Measurements from ENCODE around the gene LOXL3.
A peak's percentile ranks its signal among the peaks of the same experiment; 100 is the strongest.

Gene LOXL3

GRCh38 chr2:74559912-74560311 is 6.2 kb upstream of the LOXL3 start:
- H3K4me3 ChIP-seq (ENCODE audit: low read depth in 1 of 2, low read length in 1 of 2), result no peak overlapping the region
- H3K27ac ChIP-seq, result peak overlapping the region; percentile 85
- H3K9me3 ChIP-seq, result no peaks in the 10 kb centered on the region
- H3K4me1 ChIP-seq (ENCODE audit: control insufficient read depth in 1 of 2, insufficient read depth in 1 of 2, low read depth in 1 of 2, low read length in 1 of 2), result peaks cover 65 to 68% of the 10 kb centered on the region in 2 experiments
- TF ChIP-seq, protein P1, sequence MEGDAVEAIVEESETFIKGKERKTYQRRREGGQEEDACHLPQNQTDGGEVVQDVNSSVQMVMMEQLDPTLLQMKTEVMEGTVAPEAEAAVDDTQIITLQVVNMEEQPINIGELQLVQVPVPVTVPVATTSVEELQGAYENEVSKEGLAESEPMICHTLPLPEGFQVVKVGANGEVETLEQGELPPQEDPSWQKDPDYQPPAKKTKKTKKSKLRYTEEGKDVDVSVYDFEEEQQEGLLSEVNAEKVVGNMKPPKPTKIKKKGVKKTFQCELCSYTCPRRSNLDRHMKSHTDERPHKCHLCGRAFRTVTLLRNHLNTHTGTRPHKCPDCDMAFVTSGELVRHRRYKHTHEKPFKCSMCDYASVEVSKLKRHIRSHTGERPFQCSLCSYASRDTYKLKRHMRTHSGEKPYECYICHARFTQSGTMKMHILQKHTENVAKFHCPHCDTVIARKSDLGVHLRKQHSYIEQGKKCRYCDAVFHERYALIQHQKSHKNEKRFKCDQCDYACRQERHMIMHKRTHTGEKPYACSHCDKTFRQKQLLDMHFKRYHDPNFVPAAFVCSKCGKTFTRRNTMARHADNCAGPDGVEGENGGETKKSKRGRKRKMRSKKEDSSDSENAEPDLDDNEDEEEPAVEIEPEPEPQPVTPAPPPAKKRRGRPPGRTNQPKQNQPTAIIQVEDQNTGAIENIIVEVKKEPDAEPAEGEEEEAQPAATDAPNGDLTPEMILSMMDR (IDR thresholded peaks at IDR 0.05), result no peak
- H3K36me3 ChIP-seq, result peaks cover 18% of the 10 kb centered on the region
- no peaks in the 10 kb centered on the region for H3K27me3 ChIP-seq

DNA sequence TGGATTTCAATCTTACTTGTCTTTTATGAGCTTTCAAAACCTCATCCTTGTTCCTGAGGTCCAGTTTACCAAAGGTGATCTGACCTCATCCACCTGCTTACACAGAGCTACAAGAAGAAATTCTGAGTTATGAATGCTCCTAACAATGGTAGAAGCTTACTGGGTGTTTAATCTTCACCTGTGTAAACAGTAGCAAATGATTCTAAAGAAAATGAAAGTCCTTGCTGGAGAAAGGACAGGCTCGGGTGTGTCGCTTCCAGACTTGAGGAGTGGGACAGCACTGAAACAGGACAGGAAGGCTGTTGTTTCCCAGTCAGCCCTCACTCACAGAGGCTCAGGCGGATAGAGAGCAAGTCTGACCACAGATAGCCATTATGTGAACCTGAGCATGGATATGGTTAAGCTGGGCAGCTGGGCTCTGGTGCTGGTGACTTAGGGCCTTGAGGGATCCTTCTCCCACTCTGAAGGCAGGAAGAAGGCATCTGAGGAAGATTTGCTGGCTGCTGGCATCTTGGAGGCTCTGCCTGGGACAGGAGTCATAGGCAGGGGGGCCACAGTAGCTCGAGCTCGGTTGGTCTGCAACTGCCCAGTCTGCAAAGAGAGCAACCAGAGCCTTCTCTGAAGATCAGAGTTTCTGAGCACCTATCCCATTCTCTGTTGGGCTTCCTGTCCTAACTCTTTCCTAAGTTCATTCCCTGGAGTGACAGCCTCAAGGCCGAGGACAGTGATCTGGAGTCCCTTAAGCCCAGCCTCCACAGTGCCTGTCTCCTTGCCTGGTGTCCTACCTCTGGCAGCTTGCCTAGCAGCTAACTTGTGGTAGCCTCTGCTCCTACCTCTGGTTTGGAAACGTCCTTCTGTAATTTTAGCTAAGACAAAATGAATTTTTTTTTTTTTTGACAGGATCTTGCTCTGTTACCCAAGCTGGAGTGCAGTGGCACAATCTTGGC is 4.8 kb upstream of the LOXL3 start:
- peak overlapping the region; percentile 85 for H3K27ac ChIP-seq
- TF ChIP-seq, protein P1 (IDR thresholded peaks at IDR 0.05), result no peak
- H3K27me3 ChIP-seq, result no peaks in the 10 kb centered on the region
- peaks cover 69 to 74% of the 10 kb centered on the region in 2 experiments for H3K4me1 ChIP-seq (ENCODE audit: control insufficient read depth in 1 of 2, insufficient read depth in 1 of 2, low read depth in 1 of 2, low read length in 1 of 2)
- no peaks in the 10 kb centered on the region for H3K9me3 ChIP-seq
- peaks cover 18% of the 10 kb centered on the region for H3K36me3 ChIP-seq
- H3K4me3 ChIP-seq (ENCODE audit: low read depth in 1 of 2, low read length in 1 of 2), result no peak overlapping the region

- Histone ChIP-seq H3K27ac (peak overlapping the region; percentile 85), H3K4me3 (ENCODE audit: low read depth in 1 of 2, low read length in 1 of 2) (peak overlapping the region; percentile 4 to 92), H3K36me3 (peaks cover 18% of the 10 kb centered on the region), H3K27me3 (no peaks in the 10 kb centered on the region), H3K9me3 (no peaks in the 10 kb centered on the region), H3K4me1 (ENCODE audit: control insufficient read depth in 1 of 2, insufficient read depth in 1 of 2, low read depth in 1 of 2, low read length in 1 of 2) (peaks cover 67 to 72% of the 10 kb centered on the region in 2 experiments)
- TF ChIP-seq, protein P1 (IDR thresholded peaks at IDR 0.05), result no peak
Measured at GRCh38 chr2:74556831-74557370, 3.2 kb upstream of the LOXL3 start.

GRCh38 chr2:74556159-74556558 is 2.4 kb upstream of the LOXL3 start:
- no peaks in the 10 kb centered on the region for H3K9me3 ChIP-seq
- peak overlapping the region; percentile 85 for H3K27ac ChIP-seq
- TF ChIP-seq, protein P1 (IDR thresholded peaks at IDR 0.05), result no peak
- no peaks in the 10 kb centered on the region for H3K27me3 ChIP-seq
- H3K36me3 ChIP-seq, result peaks cover 18% of the 10 kb centered on the region
- peaks cover 67 to 70% of the 10 kb centered on the region in 2 experiments for H3K4me1 ChIP-seq (ENCODE audit: control insufficient read depth in 1 of 2, insufficient read depth in 1 of 2, low read depth in 1 of 2, low read length in 1 of 2)
- peak overlapping the region; percentile 92 to 97 for H3K4me3 ChIP-seq (ENCODE audit: low read depth in 1 of 2, low read length in 1 of 2)

DNA sequence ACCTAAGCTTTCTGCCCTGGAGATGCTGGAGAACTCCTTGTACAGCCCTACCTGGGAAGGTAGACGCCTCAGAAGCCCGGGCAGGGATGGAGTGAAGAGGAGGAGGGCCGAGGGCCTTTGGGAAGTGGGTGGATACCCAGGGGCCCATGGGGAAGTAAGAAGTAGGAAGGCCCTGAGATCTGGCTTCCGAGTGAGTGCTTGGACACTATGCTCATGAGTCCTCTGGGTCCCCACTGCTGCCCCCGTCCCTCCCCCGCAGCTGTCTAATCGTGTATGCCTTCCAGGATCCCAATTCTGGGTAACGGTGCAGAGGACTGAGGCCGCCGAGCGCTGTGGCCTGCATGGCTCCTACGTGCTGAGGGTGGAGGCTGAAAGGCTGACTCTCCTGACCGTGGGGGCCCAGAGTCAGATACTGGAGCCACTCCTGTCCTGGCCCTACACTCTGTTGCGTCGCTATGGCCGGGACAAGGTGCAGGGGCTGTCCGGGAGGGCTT is 1.9 kb upstream of the LOXL3 start:
- Histone ChIP-seq H3K36me3 (peaks cover 18% of the 10 kb centered on the region), H3K4me3 (ENCODE audit: low read depth in 1 of 2, low read length in 1 of 2) (peak overlapping the region; percentile 92 to 97), H3K27ac (peak overlapping the region; percentile 85), H3K27me3 (no peaks in the 10 kb centered on the region), H3K4me1 (ENCODE audit: control insufficient read depth in 1 of 2, insufficient read depth in 1 of 2, low read depth in 1 of 2, low read length in 1 of 2) (peaks cover 65 to 69% of the 10 kb centered on the region in 2 experiments), H3K9me3 (no peaks in the 10 kb centered on the region)
- TF ChIP-seq, protein P1 (IDR thresholded peaks at IDR 0.05), result no peak
